DLD1 (cell line): ENCODE data around the gene TACR2.

ENCODE experiments used
- in situ Hi-C: cut with HindIII; loops from 2 replicates; pipeline ENCODE4 v1.10.0; 2017; ENCODE audit warnings: low sequenced_read_pairs

TACR2 gene

DNA sequence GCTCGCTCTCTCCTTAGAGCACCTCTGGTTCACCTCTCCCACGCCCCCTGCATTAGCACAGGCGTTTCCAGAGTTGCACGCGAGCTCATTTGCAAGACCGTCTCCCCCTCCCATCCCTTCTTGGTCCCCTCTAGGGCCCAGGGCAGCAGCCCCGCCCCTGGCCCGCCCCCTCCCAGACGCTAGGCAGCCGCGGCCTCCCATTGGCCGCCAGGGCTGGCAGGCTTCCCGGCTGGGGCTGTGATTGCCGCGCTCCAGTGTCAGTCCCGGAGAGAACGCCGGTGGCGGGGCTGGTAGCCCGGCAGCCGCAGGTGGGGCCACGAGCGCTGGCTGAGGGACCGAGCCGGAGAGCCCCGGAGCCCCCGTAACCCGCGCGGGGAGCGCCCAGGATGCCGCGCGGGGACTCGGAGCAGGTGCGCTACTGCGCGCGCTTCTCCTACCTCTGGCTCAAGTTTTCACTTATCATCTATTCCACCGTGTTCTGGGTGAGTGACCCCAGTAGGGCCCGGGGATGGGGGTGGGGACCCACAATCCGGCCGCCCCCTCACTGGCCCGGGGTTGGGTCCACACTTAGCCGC lies 34.6 kb upstream of the TACR2 start, which contains the start of gene TSPAN15:
Gene TSPAN15, plus strand, starts transcription at position 257 of the 575 bp plus-strand sequence. Its CDS starts 130 bp downstream, at position 387.
- in situ Hi-C loops = loop anchor here (5.0 kb wide), 1 partner anchor 96 kb away; no protein-coding TSS in a partner anchor

DNA sequence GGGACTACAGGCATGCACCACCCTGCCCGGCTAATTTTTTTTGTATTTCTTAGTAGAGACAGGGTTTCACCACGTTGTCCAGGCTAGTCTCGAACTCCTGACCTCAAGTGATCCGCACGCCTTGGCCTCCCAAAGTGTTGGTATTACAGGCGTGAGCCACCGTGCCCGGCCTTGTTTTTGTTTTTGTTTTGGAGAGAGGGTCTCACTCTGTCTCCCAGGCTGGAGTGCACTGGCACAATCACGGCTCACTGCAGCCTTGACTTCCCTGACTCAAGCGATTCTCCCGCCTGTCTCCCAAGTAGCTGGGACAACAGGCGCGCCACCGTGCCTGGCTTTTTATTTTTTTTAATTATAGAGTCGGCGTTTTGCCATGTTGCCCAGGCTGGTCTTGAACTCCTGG lies 33.7 kb upstream of the TACR2 start:
- in situ Hi-C loops = loop anchor here (5.0 kb wide), 1 partner anchor 97 kb away; no protein-coding TSS in a partner anchor

DNA sequence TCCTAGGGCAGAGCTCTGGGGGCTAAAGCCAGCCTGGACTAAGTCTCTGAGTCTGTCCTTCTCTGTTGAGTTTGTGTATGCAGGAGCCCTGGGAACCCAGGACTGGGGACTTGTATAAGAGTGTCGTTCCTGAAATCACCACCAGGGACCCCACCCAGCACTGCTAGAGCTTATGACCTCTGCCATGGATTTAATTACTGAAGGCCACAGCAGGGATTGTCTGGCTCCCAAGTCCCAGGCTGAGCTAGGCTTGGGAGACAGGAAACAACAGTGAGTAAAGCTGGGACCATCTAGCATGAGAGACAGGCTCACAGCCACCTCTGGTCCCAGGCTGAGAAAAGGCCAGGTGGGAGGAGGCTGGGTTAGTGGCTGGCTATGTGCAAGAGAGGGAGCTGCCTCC lies 33.1 kb upstream of the TACR2 start:
- in situ Hi-C loops = loop anchor here (5.0 kb wide), 1 partner anchor 97 kb away; no protein-coding TSS in a partner anchor

DNA sequence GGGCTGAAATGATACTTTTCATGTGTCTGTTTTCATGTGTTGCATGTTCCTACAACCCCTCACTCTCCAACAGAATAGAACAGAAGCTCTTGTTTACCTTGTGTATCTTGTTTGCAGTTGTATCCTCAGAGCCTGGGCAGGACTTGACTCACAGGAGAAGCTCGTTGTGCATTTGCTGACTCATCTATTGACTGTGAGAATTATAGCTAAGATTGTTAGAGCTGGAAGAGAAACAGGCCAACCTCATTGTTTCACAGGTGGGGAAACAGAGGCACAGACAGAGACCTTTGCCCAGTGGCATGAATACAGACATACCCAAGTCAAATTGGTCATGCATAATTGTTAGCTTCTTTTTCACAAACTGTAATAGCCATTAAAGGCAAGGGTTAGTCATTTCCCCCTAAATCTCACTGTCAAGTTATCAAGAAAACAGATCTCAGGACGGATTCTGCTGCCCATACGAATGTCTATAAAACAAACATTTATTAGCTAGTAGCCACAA lies 30.0 kb upstream of the TACR2 start:
- in situ Hi-C loops = no loop called here

DNA sequence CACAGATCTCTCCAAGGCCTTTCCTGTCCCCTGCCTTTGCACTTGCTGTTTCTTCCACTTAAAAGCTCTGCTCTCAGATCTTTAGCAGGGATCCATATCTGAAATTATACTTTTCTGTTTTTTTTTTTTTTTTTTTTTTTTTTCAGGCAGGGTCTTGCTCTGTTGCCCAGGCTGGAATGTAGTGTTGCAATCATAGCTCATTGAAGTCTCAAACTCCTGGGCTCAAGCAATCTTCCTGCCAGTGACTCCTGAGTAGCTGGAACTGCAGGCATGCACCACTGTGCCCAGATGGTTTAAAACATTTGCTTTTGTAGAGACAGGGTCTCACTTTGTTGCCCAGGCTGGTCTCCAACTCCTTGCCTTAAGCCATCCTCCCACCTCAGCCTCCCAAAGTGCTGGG lies 29.5 kb upstream of the TACR2 start:
- in situ Hi-C loops = no loop called here

DNA sequence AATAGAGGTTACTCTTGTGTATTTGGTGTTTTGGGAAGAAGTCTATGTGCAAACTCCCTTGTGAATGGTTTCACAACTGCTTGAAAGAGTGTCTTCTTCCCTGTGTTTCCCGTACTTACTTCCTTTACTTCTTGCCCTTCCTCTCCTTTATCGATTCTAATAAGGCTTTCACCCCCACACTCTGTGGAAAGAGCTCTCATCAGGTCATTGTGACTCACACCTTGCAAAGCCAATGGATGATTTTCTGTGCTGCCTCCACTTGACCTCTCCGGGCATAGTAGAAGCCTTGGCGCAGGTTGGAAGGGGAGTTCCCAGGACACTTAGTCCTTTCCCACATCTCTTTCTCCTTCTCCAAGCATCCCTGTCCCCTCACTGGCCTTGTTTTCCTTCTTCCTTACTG lies 28.3 kb upstream of the TACR2 start:
- in situ Hi-C loops = no loop called here

DNA sequence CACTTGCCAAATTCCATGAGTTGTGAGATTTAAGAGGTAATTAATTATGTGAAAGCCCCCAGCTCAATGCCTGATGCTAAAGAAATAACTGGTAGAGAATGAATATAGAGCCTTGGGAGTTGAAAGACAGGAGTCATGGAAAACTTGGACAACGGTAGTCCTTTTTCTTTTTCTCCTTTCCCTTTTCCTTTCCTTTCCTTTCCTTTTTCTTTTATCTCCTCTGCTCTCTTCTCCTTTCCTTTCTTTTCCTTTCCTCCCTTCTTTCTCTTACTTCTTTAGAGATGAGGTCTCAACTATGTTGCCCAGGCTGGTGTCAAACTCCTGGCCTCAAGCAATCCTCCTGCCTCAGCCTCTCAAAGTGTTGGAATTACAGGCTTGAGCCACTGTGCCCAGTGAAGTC lies 26.6 kb upstream of the TACR2 start:
- in situ Hi-C loops = no loop called here

DNA sequence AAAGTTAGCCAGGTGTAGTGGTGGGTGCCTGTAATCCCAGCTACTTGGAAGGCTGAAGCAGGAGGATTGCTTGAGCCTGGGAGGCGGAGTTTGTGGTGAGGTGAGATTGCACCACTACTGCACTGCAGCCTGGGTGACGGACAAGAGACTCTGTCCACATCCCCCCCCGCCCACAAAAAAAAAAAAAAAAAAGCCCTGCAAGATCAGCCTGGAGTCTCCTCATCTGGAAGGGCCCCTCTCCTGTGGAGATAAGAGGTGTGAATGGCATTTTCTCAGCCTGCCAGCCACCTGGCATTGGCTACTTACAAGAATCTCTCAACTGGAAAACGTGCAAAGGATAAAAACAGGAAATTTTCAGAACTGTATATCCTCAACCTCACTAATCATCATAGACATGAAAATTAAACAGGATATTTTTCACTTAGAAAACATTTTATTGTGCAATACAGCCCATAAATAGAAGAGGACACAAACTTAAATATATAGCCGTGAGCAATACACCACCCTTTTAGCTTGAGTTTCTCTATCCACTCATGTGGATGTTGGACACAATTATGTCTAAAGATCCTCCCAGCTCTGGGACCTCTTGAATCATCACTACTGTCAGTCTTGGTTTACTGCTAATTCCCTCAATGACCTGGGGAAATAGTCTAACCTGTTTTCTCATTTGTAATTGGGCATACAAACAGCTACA lies 23.2 kb upstream of the TACR2 start:
- in situ Hi-C loops = no loop called here

DNA sequence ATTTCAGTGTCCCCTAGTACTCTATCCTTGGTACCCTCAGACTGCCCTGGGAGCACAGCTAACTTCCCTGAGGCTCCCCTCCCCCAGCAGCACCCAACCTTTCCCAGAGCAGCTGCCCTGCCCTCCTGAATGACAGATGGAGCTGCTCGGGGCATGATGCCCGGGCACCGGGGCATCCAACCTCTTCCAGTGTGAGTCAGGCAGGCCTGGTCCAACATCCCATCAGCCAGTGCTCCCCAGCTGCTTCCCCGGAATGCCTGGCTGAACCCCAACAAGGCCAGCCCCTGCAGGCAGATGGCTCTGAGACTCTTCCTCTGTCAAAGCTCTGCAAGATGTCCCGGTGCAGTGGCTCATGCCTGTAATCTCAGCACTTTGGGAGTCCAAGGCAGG lies 22.6 kb upstream of the TACR2 start:
- in situ Hi-C loops = no loop called here

DNA sequence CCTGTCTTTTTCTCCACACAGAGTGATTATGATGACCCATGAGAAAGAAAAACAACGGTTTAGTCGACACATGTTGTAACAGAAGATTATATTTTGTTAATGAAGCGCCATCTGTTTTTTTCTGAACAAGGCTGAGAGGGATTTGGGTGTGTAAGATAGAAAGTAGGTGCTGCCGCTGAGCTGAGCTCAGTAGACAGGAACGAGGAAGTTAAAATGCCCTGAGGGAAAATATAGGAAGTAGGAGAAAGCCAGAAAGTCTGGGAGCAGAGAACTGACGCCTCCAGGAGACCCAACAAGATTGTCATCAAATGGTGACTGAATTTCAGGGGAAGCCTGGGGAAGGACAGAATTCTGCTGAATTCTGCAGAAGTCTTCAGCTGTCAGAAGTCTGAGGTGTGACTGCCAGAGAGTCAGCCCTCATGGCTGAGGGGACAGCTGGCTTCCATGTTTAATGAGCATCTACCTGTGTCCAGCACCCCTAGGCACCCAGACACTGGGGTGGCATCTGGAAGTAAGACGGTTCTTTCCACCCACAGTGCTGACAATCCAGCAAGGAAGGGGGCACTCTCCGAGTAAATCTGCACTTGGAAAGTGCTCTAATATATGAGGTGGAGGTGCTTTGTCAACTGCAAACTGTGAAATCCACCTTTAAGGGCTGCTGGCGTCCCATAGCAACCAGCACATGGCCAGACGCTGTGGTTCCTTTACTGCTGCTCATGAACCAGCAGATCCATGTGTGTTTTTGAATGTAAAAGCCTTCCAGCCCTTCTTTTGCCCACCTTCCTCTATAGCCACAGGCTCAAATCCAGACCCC lies 22.0 kb upstream of the TACR2 start:
- in situ Hi-C loops = no loop called here

DNA sequence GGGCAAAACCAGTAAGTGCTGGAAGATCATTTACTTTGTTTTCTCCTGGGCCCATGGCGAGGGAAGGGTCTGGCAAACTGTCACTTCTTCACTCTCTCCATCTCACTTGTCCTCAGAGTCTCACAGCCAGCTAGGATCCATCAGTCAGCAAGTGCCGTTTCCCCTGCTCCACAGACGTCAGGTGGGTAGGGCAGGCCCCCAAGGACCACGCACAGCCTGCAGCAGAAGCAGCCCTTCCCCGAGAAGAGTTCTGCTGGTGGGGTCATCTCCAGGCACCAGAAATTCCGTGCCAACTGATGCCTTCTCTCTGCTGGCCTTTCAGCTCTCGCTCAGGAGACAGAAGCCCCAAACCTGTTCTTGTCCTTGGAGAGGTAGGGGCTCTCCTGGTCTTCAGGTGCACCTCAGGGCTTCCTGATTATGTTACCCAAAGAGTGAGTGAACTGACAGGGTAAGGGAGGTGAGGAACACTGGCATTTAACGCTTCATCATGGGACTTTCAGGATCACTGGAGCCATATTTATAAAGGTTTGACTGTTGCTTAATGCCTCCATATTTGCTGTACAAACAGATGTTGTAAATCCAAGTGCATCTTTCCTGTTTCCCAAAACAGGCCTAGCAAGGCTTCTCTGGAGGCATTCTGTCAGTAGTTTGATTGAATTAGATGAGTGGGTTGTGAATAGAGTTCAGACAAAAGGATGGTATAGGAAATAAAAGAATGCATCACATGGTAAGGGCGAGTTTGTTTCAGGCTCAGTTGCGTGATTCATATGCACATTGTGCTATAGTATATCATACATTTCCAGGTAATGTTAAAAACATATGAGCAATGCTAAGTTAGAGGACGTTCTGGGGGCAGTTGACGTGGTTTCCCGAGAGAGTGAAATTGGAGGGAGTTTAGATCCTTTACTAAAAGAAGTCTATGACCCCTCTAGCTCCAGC lies 20.9 kb upstream of the TACR2 start:
- in situ Hi-C loops = no loop called here

DNA sequence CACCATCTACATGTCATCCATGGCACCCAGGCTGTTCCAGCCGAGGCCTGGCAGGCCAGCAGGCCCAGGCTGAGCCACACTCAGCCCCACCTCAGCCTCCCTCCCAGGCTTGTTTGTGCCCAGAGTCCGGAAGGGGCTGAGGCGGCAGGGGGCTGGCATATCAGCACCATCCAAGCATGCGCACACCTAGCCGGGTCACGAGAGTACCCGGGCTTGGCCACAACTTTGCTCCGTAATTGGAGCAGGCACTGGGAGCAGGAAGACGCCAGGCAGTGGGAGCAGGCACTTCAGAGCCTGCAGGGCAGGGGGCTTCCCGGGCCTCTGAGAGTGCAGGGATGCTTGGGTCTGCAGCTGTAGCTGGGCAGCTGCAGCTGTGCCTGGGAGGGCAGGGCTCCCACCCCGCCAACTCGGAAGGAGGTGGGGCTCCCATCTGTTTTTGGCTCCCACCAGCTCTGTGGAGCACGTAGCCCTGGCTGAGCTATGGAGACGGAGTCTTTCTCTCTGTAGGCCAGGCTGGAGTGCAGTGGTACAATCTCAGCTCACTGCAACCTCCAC lies 19.3 kb upstream of the TACR2 start:
- in situ Hi-C loops = no loop called here

DNA sequence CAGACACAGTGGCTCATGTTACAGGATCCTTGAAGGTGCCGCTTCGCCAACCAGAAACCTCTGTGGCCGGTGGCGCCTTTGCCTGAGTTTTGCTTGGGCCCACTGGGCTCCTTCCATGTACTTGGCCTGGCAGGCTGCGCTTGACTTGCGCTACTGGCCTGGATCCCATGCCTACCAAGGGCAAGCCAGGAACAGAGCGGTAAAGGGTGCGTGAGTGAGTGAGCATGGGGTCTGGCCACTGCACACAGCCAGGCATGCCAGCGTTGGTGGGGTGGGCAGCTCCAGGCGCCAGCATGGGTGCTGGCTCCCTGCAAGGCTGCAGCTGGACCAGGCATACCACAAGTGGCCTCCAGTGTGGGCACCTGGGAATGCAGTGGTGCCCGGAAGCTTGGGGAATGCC lies 18.2 kb upstream of the TACR2 start:
- in situ Hi-C loops = no loop called here

DNA sequence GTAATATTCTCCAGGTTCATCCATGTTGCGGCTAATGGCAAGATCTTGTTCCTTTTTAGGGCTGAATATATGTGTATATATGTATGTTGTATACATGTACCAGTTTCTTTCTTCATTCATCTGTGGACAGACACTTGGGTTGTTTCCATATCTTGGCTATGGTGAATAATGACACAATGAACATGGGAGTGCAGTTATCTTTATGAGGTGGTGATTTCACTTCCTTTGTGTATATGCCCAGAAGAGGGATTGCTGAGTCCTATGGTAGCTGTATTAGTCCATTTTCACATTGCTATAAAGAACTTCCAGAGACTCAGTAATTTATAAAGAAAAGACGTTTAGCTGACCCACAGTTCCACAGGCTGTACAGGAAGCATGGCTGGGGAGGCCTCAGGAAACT lies 17.5 kb upstream of the TACR2 start:
- in situ Hi-C loops = no loop called here

DNA sequence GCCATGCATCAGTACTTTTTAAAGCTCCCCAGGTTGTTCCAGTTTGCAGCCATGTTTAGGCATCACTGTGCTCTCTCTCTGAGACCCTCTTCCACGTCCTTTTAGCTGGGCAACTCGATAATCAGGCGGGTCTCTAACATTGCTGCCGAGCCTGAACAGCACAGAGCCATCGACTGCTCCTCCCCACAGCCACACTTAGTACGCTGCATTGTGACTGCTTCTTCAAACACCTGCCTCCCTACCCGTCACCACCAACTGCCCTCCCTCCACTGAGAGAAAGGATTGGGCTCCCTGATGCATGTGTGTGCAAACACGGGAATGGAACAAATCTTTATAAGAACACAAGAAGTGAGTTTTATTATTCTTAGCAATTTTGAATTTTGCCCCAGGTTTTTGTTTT lies 11.4 kb upstream of the TACR2 start:
- in situ Hi-C loops = loop anchor here (10.0 kb wide), 1 partner anchor 183 kb away; no protein-coding TSS in a partner anchor

DNA sequence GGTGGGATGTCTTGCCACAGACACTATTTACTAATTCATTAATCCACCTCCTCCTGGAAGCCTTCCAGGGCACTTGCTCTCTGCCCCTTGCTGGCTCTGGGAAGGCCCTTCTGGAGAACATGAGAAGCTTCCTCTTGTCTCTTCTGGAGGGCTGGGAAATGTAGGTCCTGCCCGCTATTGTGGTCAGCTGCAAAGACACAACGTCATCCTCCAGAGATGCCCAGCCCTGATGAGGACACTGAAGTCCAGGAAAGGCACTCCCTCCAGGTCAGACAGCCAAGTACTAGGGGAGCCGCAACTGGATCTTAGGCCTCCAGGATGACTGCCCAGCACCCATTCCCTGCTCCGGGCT lies 9.6 kb upstream of the TACR2 start:
- in situ Hi-C loops = loop anchor here (10.0 kb wide), 1 partner anchor 182 kb away; no protein-coding TSS in a partner anchor

DNA sequence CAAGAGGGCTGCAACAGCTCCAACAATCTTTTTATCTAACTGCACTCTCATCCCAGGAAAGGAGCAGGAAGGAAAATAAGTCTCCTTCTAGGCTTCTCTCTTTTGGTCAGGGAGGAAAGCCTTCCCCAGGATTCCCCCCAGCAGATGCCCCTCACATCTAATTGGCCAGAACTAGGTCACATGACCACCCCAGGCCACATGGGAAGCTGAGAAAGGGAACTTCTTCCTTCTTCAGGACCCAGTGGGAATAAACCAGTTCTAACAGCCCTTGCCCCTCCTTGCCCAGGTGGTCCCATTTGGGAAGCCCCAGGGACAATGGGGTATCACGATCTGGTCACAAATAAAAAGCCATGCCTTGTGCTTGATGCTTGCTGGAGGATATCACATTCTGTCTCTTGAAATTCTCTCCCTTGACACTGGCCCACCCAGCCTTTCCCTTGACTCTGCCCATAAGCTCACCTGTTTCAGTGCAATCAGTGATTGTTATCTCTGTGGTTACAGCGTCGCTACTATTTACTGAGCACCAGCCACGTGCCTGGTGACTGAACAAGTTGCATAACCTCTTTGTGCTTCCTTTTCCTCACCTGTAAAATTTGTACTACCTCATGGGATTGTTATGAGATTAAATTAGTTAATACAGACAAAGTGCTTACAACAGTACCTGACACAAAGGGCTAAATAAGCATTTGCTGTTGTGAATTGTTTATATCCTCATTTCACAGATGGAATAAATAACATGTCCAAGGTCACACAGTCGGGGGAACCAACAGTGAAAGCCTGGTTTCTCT lies 9.0 kb upstream of the TACR2 start:
- in situ Hi-C loops = loop anchor here (10.0 kb wide), 1 partner anchor 181 kb away; no protein-coding TSS in a partner anchor

DNA sequence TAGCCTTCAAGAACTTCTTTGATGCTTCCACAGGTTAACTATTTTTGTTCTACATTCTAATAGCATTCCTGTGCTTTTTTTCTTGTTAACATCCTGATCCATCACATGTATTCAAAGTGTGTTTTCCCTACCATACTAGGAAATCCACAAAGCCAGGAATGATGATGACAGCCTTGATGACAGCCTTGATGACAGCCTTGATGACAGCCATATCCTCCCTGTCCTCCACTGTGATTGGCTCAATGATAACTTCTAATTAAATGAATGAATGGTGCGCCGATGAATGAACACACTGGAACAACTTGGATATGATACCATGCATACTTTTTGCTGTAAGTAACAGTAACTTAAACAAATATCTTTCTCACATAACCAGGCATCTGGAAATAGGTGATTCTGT lies 8.3 kb upstream of the TACR2 start:
- in situ Hi-C loops = loop anchor here (10.0 kb wide), 1 partner anchor 180 kb away; no protein-coding TSS in a partner anchor

DNA sequence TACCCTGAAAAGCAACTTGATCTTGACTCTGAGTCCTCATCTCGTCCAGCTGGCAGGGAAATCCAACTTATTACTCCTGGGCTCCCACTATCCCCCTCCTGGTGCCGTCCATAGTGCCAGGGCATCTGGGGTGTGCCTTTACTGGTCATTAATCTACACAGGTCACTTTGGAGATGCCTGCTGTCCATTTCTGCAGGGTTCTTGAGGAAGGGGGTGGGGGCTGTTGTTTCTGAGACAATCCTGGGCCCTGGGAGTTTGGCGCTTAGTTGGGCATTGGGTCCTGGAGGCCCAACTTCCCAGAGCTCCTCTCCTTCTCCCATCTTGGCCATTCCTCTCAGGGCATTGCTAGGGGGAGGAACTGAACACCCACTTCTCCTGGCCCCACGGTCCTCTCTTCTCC lies 6.0 kb upstream of the TACR2 start:
- in situ Hi-C loops = loop anchor here (5.0 to 10.0 kb wide), 2 partner anchors 75 to 178 kb away; no protein-coding TSS in a partner anchor
